GM21528 (cell line): ENCODE results near the gene CLEC16A.
A peak's percentile ranks its signal among the peaks of the same experiment; 100 is the strongest.
"Not testable (repeated sequence)": the region's sequence is repeated elsewhere in the genome, so short reads cannot be mapped to it uniquely, and the experiment has no call there.

Experiments used
- ATAC-seq: cut with Tn5 transposase; IDR thresholded peaks from one replicate; pipeline ENCODE4 v1.9.1; 2021; ENCODE audit warnings: mild to moderate bottlenecking, moderate library complexity; ENCODE audit not compliant: unreplicated experiment, low FRiP score

The CLEC16A gene

GRCh38 chr16:10964891-10965326 lies 20.5 kb downstream of the CLEC16A start:
- ATAC-seq: peak; percentile 42

GRCh38 chr16:10965440-10966061 lies 21.2 kb downstream of the CLEC16A start:
- peak; percentile 65 for ATAC-seq

DNA sequence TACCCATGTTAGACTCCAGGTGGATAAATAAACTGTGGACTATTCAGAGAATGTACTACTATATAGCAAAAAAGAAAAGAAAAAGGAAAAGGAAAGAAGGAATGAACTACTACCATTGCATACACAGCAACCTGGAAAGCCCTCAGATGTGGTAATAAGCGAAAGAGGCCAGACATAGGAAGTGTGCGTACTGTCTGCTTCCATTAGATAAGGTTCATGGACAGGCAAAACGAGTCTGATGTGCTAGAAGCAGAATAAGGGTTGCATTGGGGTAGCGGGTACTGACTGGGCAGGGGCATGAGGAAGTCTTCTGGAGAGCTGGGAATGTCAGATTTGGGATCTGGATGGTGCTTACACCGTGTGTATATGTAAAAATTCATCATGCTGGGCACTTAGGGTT lies 21.8 kb downstream of the CLEC16A start:
- no peak for ATAC-seq

DNA sequence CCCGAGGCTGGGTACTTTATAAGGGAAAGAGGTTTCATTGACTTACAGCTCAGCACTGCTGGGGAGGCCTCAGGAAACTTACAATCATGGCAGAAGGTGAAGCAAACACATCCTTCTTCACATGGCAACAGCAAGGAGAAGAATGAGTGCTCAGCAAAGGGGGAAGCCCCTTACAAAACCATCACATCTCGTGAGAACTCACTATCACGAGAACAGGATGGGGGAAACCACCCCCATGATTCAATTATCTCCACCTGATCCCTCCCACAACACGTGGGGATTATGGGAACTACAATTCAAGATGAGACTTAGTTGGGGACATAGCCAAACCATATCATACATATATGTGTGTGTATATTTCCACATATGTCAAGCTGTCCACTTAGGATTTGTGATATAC lies 22.2 kb downstream of the CLEC16A start:
- not testable (repeated sequence) for ATAC-seq

DNA sequence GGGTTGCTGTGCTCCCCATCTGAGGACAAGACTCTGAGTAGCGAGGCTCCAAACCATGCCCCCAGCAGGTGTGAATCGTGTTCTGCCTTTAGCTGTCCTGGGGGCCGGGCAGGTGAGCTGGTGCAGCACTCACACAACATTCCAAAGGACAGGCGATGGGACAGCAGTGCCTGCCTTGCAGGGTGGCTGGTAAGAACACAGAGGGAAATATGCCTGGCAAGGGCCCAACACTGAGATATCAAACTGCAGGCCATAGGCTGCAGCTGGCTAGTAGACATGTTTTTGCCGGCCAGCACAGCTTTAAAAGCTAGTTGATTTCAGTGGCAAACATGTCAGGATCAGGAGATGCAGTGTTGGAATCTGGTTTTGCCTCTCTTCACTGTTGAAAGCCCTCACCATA lies 23.6 kb downstream of the CLEC16A start:
- ATAC-seq: no peak

DNA sequence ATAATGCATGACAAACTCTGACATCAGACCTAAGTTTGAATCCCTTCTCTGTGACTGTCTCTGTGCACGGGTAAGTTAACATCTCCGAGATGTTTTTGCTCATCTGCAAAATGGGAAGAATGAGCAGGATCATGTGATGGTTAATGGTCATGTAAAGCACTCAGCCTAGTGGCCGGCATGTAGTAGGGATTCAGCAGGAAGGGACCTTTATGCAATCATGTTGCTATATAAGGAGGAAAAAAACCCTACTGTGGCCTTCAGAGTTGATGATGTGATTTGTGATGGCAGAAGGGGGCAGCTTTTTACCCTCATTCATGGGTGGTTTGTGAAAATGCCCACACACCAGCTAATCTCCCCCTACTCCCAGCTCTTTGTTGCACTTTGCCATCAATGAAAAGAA lies 24.1 kb downstream of the CLEC16A start:
- ATAC-seq: no peak

DNA sequence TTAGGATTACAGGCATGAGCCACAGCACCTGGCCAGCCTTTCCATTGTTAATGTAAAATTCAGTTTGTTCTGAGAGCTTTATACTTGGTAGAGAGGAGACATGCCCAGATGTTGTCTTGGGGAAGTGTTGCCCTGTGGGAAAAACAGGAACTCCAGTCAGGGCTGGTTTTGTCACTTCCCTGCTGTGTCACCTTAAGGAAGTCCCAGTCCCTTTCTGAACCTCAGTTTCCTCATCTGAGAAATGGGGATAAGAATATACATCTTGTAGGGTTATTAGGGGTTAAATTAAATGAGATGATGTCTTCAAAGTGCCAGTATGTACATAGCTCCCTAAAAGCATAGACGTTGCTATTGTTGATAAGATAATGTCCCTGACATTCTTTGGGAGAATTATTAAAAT lies 25.3 kb downstream of the CLEC16A start:
- ATAC-seq: no peak

DNA sequence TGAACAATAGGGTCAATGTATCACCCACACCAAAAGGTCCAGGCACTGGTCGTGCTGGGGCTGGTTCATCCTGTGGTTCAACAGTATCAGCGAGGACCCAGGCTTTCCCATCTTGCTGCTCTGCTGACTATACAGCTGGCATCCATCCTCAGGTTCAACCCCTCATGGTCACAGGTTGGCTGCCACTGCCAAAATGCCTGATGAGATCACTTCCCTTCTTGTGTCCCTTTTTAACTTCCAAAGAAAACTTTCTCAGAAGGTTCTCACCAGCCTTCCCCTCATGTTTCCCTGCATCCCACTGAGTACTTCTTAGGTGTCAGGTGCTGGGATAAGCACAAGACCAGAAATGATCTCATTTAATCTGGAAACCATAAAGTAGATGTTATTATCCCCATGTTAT lies 25.7 kb downstream of the CLEC16A start:
- ATAC-seq: no peak

DNA sequence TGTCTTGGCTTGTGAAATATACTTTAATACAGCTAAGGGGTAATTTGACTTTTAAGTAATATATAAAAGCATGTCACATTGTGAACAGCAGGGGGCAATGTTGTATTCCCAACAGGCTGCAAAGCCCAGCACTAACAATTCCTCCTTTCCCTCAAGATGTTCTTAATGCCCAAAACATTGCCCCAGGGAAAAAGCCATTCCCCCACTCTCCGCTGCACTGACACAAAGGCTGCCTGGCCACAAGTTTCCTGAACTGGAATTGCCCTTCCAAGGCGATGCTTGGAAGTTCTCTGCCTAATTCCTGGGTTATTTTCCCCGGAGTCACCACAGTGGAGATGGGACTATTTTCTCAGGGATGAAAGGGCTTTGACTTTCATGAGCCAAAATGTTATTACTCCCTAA lies 27.2 kb downstream of the CLEC16A start:
- ATAC-seq: no peak

- no peak for ATAC-seq
Measured at GRCh38 chr16:10972108-10972818, 27.9 kb downstream of the CLEC16A start.

- no peak for ATAC-seq
Measured at GRCh38 chr16:10972819-10973464, 28.6 kb downstream of the CLEC16A start.

GRCh38 chr16:10976634-10977033 lies 32.3 kb downstream of the CLEC16A start:
- ATAC-seq: no peak

DNA sequence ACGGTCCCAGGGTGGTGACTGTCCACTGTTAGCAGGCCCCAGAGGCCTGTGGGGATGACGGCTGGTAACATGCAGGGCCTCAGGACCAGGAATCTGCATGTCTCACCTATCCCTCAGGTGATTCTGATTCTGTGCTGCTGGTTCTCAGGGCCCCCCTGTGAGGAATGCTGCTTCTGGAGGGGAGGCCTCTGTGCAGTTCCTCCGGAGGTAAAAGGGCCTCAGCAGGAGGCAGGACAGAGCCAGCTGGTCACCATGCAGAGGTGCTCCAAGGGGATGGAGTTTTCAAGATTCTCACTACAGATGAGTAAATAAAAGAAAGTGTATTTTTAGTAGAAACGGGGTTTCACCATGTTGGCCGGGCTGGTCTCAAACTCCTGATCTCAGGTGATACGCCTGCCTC lies 33.8 kb downstream of the CLEC16A start:
- ATAC-seq: no peak

DNA sequence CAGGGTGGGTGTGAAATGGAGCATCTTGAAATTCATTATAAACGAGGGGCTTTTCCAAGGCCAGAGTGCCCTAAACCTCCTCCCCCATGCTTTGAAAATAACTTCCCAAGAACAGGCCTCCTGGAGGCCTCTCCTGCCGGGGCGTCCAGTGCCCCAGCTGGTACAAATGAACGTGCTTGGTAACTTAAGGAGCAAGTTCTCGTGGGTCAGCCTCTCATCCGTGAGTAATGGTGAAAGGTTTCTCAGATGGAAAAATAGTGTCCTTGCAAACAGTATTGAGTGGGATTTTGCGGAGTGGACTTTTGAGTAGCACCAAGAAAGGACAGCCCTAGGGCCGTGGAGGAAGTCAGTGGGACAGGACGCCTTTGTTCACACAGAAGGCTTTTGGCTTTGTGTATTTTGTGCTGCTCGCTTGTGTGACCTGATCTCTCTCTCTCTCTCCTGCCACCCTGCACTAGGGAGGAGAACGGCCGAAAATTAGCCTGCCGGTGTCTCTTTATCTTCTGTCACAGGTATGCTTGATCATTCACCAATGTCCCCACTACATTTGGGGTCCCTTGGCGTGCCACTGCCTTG lies 34.6 kb downstream of the CLEC16A start:
- ATAC-seq: no peak

- no peak for ATAC-seq
Measured at GRCh38 chr16:10979717-10980601, 35.6 kb downstream of the CLEC16A start.

DNA sequence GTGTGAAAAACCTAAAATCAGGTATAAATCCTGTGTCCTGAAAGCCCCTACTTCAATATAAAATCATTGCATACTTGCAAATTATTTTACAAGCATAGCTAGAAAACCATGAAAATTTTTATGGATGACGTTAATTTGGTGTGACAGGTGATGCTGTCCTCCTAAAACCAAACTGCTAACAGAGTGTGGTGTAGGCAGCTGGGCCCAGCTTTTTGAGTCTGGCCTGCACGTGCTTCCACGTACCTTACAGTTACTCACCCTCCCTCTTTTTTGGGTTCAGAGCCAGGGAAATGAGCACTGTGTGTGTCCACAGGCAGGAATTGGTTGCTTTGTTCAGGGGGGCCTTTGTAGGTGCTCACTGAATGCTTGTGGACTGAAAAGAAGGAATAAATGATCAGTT lies 36.4 kb downstream of the CLEC16A start:
- no peak for ATAC-seq

- peak; percentile 69 for ATAC-seq
Measured at GRCh38 chr16:10981697-10982216, 37.4 kb downstream of the CLEC16A start.

DNA sequence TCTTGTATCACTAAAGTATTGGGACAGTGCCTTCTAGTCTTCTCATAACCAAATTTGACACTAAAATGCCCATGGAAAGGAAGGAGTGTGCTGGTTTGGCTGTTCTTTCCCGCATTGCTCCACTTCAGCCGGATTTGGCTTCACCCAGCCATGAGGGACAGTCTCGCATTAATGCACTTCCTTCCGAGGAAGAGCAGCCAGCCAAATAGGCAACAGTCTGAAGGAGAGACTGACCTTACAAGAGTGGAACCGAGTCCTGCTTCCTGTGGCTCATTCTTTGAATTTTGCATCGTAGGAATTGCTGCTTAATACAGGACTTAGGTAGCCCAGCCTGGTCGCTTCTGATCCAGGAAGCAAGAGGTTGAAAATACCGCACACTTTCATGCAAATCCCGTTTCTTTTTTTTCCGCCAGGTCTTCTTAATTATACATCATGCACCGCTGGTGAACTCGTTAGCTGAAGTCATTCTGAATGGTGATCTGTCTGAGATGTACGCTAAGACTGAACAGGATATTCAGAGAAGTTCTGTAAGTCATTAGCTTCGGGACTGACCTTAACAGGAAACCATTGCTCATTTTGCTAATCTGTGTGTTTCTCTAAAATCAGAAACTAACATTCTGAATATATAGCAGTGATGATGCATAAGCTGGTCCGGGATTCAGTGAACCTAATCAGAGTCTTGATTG lies 38.2 kb downstream of the CLEC16A start:
- no peak for ATAC-seq

- ATAC-seq: no peak
Measured at GRCh38 chr16:10983159-10983558, 38.8 kb downstream of the CLEC16A start.

DNA sequence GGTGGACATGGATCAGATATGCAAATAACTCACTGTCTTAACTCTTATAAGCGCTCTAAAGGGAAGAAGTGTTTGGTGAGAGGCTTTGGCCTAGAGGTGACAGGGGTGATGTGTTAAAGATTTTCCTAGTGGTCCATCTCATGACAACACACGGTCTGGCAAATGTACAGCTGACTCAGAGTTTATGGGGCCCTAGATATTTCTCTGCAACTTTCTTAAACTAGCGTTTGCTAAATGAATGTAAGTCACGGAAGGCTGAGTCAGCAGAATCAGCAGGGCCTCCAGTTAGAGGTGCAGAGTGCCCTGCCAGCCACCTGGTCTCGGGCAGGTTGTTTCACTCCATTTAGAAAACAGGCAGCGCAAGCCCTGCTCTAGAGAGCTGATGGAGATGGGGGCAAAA lies 40.1 kb downstream of the CLEC16A start:
- ATAC-seq: no peak
